H7 (cell line): Measurements from ENCODE around the gene VSX1. TPM values are rescaled to one million over a fixed set of nuclear protein-coding genes. Genes with fewer than 3 reads are reported as not detected.
A peak's percentile ranks its signal among the peaks of the same experiment; 100 is the strongest.

ENCODE experiments used
- DNase-seq: peaks from one replicate; pipeline ENCODE4 v3.0.0; 2012
- H3K27me3 ChIP-seq: 2 replicates; pipeline ENCODE4 v1.6.0; 2011; ENCODE audit warnings: mild to moderate bottlenecking, low read length; ENCODE audit not compliant: control insufficient read depth, insufficient read depth
- H3K36me3 ChIP-seq: replicated peaks from 2 replicates; pipeline ENCODE4 v1.5.1; 2011; ENCODE audit warnings: low read length; ENCODE audit not compliant: control insufficient read depth, insufficient read depth
- H3K4me3 ChIP-seq: 2 replicates; pipeline ENCODE4 v1.5.1; 2011; ENCODE audit warnings: low read depth, mild to moderate bottlenecking, control low read depth, low read length, moderate library complexity; ENCODE audit not compliant: insufficient read depth
- total RNA-seq: library from RNA; depleted of rRNA; stranded (reverse); fragments of >200 nt; shearing (Covaris generic); gene quantifications from 2 replicates; pipeline ENCODE4 v1.2.3, GENCODE V29; 2014

VSX1 gene
- total RNA-seq, 1 experiment from 2014 or later: not detected

GRCh38 chr20:25046736-25047666, 34.9 kb downstream of the VSX1 start:
- no peak for DNase-seq
- Histone ChIP-seq H3K4me3 (no peak overlapping the region), H3K36me3 (no peaks in the 10 kb centered on the region)

GRCh38 chr20:25046181-25046641, 35.7 kb downstream of the VSX1 start:
- H3K4me3 ChIP-seq: no peak overlapping the region
- no peak for DNase-seq

More at GRCh38 chr20:25046736-25047666, 34.9 kb downstream of the VSX1 start:
- peaks cover 3% of the 10 kb centered on the region; the same call in 1 of the 2 replicates for H3K27me3 ChIP-seq

GRCh38 chr20:25045343-25045712, 36.6 kb downstream of the VSX1 start:
- DNase-seq: no peak
- H3K36me3 ChIP-seq: no peaks in the 10 kb centered on the region
- no peak overlapping the region for H3K4me3 ChIP-seq
- peaks cover 3% of the 10 kb centered on the region; the same call in 1 of the 2 replicates for H3K27me3 ChIP-seq

More at GRCh38 chr20:25046181-25046641, 35.7 kb downstream of the VSX1 start:
- Histone ChIP-seq H3K36me3 (no peaks in the 10 kb centered on the region), H3K27me3 (peaks cover 3% of the 10 kb centered on the region; the same call in 1 of the 2 replicates)

- no peak for DNase-seq
- H3K36me3 ChIP-seq: no peaks in the 10 kb centered on the region
- H3K27me3 ChIP-seq: peaks cover 3% of the 10 kb centered on the region; the same call in 1 of the 2 replicates
- H3K4me3 ChIP-seq: no peak overlapping the region
These were observed 37.1 kb downstream of the VSX1 start for GRCh38 chr20:25044660-25045342.

GRCh38 chr20:25044261-25044560, 37.7 kb downstream of the VSX1 start:
- DNase-seq: no peak
- H3K27me3 ChIP-seq: peaks cover 3% of the 10 kb centered on the region; the same call in 1 of the 2 replicates
- H3K4me3 ChIP-seq: no peak overlapping the region
- H3K36me3 ChIP-seq: no peaks in the 10 kb centered on the region

- DNase-seq: no peak
- Histone ChIP-seq H3K4me3 (no peak overlapping the region), H3K27me3 (peaks cover 3% of the 10 kb centered on the region; the same call in 1 of the 2 replicates), H3K36me3 (no peaks in the 10 kb centered on the region)
These were observed 38.3 kb downstream of the VSX1 start for GRCh38 chr20:25043499-25044260.

- peak; percentile 72 for DNase-seq
These were observed 39.1 kb downstream of the VSX1 start for GRCh38 chr20:25042531-25043498.

GRCh38 chr20:25041813-25042530, 40.0 kb downstream of the VSX1 start:
- no peak for DNase-seq
- Histone ChIP-seq H3K36me3 (no peaks in the 10 kb centered on the region), H3K4me3 (no peak overlapping the region), H3K27me3 (no peaks in the 10 kb centered on the region)

More at GRCh38 chr20:25042531-25043498, 39.1 kb downstream of the VSX1 start:
- no peaks in the 10 kb centered on the region for H3K36me3 ChIP-seq
- H3K4me3 ChIP-seq: no peak overlapping the region
- H3K27me3 ChIP-seq: no peaks in the 10 kb centered on the region

GRCh38 chr20:25040438-25040831, 41.5 kb downstream of the VSX1 start:
- H3K27me3 ChIP-seq: no peaks in the 10 kb centered on the region
- no peak overlapping the region for H3K4me3 ChIP-seq
- H3K36me3 ChIP-seq: no peaks in the 10 kb centered on the region
- DNase-seq: no peak

- DNase-seq: no peak
- Histone ChIP-seq H3K27me3 (no peaks in the 10 kb centered on the region), H3K4me3 (no peak overlapping the region), H3K36me3 (no peaks in the 10 kb centered on the region)
These were observed 42.1 kb downstream of the VSX1 start for GRCh38 chr20:25039697-25040437.

GRCh38 chr20:25038591-25039015, 43.3 kb downstream of the VSX1 start:
- H3K4me3 ChIP-seq: no peak overlapping the region
- no peak for DNase-seq
- no peaks in the 10 kb centered on the region for H3K27me3 ChIP-seq
- H3K36me3 ChIP-seq: no peaks in the 10 kb centered on the region

GRCh38 chr20:25038103-25038410, 43.9 kb downstream of the VSX1 start:
- DNase-seq: no peak
- H3K4me3 ChIP-seq: no peak overlapping the region
- no peaks in the 10 kb centered on the region; the same call in 1 of the 2 replicates for H3K27me3 ChIP-seq
- H3K36me3 ChIP-seq: no peaks in the 10 kb centered on the region
